Measurements from ENCODE around the gene THSD7B. TPM values are rescaled to one million over a fixed set of nuclear protein-coding genes. Genes with fewer than 3 reads are reported as not detected.

The THSD7B gene
- total RNA-seq, 1 donor from 2014 or later: 0.14 TPM

- ATAC-seq (no peak), DNase-seq (no peak)
- no peaks in the 10 kb centered on the region for H3K36me3 ChIP-seq
- intact Hi-C loops (cut with DNase I): no loop called here
- no peak overlapping the region for H3K27ac ChIP-seq
- no peaks in the 10 kb centered on the region for H3K9me3 ChIP-seq
- no peak overlapping the region for H3K4me3 ChIP-seq
- TF ChIP-seq CTCF (IDR thresholded peaks at IDR 0.05): no peak
- no peaks in the 10 kb centered on the region for H3K27me3 ChIP-seq
- H3K4me1 ChIP-seq: no peaks in the 10 kb centered on the region
Measured at GRCh38 chr2:136823291-136823690, 57.9 kb downstream of the THSD7B start.

- no peak for ATAC-seq
- intact Hi-C loops (cut with DNase I): no loop called here
- no peak for DNase-seq
- no peak for TF ChIP-seq CTCF (IDR thresholded peaks at IDR 0.05)
- H3K4me1 ChIP-seq: no peaks in the 10 kb centered on the region
- no peaks in the 10 kb centered on the region for H3K27me3 ChIP-seq
- H3K4me3 ChIP-seq: no peak overlapping the region
- H3K9me3 ChIP-seq: no peaks in the 10 kb centered on the region
- no peaks in the 10 kb centered on the region for H3K36me3 ChIP-seq
- H3K27ac ChIP-seq: no peak overlapping the region
Measured at GRCh38 chr2:136828162-136828561, 62.8 kb downstream of the THSD7B start.

- ATAC-seq: no peak
- no peak overlapping the region for H3K27ac ChIP-seq
- no peak for DNase-seq
- no peaks in the 10 kb centered on the region for H3K9me3 ChIP-seq
- no peak for TF ChIP-seq CTCF (IDR thresholded peaks at IDR 0.05)
- no peak overlapping the region for H3K4me3 ChIP-seq
- intact Hi-C loops (cut with DNase I): no loop called here
- H3K4me1 ChIP-seq: no peaks in the 10 kb centered on the region
- no peaks in the 10 kb centered on the region for H3K36me3 ChIP-seq
- H3K27me3 ChIP-seq: no peaks in the 10 kb centered on the region
Measured at GRCh38 chr2:136828774-136829173, 63.4 kb downstream of the THSD7B start.

GRCh38 chr2:136844546-136844945 lies 79.2 kb downstream of the THSD7B start:
- intact Hi-C loops (cut with DNase I): no loop called here
- DNase-seq: no peak
- H3K4me1 ChIP-seq: no peaks in the 10 kb centered on the region
- TF ChIP-seq CTCF (IDR thresholded peaks at IDR 0.05): no peak
- ATAC-seq: no peak
- no peaks in the 10 kb centered on the region for H3K36me3 ChIP-seq
- no peaks in the 10 kb centered on the region for H3K27me3 ChIP-seq
- H3K9me3 ChIP-seq: no peaks in the 10 kb centered on the region
- H3K4me3 ChIP-seq: no peak overlapping the region
- H3K27ac ChIP-seq: no peak overlapping the region

- Histone ChIP-seq H3K27me3 (no peaks in the 10 kb centered on the region), H3K36me3 (no peaks in the 10 kb centered on the region), H3K9me3 (no peaks in the 10 kb centered on the region), H3K27ac (no peak overlapping the region), H3K4me3 (no peak overlapping the region), H3K4me1 (no peaks in the 10 kb centered on the region)
- TF ChIP-seq CTCF (IDR thresholded peaks at IDR 0.05): no peak
- no peak for ATAC-seq
- intact Hi-C loops (cut with DNase I): no loop called here
- no peak for DNase-seq
Measured at GRCh38 chr2:136858656-136859055, 93.3 kb downstream of the THSD7B start.

- Histone ChIP-seq H3K9me3 (no peaks in the 10 kb centered on the region), H3K27ac (no peak overlapping the region), H3K27me3 (no peaks in the 10 kb centered on the region), H3K36me3 (no peaks in the 10 kb centered on the region), H3K4me3 (no peak overlapping the region), H3K4me1 (no peaks in the 10 kb centered on the region)
- ATAC-seq (no peak), DNase-seq (no peak)
- no peak for TF ChIP-seq CTCF (IDR thresholded peaks at IDR 0.05)
- intact Hi-C loops (cut with DNase I): no loop called here
Measured at GRCh38 chr2:136860443-136860958, 95.2 kb downstream of the THSD7B start.

Data from upper lobe of right lung (tissue), 1 donor.